ENCODE measurements around the gene APOB. TPM values are rescaled to one million over a fixed set of nuclear protein-coding genes. Genes with fewer than 3 reads are reported as not detected.

APOB gene
- total and polyA plus RNA-seq, 2 of the 13 experiments (the other 11 are each of a cell fraction or from before 2014, with no cell fraction given), result 1,569 to 2,515 TPM

- TF ChIP-seq KLF11 (CRISPR knock-in tag; IDR thresholded peaks at IDR 0.05) (no peak), ZNF547 (CRISPR knock-in tag; IDR thresholded peaks at IDR 0.05) (no peak), ZSCAN9 (CRISPR knock-in tag; IDR thresholded peaks at IDR 0.05; ENCODE audit: borderline replicate concordance) (no peak), HNRNPH1 (optimal IDR thresholded peaks at IDR 0.05; ENCODE audit: low read depth, low read length) (no peak), ZHX1 (CRISPR knock-in tag; IDR thresholded peaks at IDR 0.05; ENCODE audit: low read depth) (no peak), ZNF496 (CRISPR knock-in tag; IDR thresholded peaks at IDR 0.05; ENCODE audit: insufficient replicate concordance) (no peak), MAFK (conservative IDR thresholded peaks at IDR 0.05 in 1 of 2, IDR thresholded peaks at IDR 0.05 in 1 of 2; ENCODE audit: low read length in 2 of 2) (no peak), CBX1 (IDR thresholded peaks at IDR 0.05; ENCODE audit: low read depth) (peak; percentile 17), ZNF101 (CRISPR knock-in tag; IDR thresholded peaks at IDR 0.05; ENCODE audit: borderline replicate concordance, low read depth) (no peak)
- TF ChIP-seq, protein P1, sequence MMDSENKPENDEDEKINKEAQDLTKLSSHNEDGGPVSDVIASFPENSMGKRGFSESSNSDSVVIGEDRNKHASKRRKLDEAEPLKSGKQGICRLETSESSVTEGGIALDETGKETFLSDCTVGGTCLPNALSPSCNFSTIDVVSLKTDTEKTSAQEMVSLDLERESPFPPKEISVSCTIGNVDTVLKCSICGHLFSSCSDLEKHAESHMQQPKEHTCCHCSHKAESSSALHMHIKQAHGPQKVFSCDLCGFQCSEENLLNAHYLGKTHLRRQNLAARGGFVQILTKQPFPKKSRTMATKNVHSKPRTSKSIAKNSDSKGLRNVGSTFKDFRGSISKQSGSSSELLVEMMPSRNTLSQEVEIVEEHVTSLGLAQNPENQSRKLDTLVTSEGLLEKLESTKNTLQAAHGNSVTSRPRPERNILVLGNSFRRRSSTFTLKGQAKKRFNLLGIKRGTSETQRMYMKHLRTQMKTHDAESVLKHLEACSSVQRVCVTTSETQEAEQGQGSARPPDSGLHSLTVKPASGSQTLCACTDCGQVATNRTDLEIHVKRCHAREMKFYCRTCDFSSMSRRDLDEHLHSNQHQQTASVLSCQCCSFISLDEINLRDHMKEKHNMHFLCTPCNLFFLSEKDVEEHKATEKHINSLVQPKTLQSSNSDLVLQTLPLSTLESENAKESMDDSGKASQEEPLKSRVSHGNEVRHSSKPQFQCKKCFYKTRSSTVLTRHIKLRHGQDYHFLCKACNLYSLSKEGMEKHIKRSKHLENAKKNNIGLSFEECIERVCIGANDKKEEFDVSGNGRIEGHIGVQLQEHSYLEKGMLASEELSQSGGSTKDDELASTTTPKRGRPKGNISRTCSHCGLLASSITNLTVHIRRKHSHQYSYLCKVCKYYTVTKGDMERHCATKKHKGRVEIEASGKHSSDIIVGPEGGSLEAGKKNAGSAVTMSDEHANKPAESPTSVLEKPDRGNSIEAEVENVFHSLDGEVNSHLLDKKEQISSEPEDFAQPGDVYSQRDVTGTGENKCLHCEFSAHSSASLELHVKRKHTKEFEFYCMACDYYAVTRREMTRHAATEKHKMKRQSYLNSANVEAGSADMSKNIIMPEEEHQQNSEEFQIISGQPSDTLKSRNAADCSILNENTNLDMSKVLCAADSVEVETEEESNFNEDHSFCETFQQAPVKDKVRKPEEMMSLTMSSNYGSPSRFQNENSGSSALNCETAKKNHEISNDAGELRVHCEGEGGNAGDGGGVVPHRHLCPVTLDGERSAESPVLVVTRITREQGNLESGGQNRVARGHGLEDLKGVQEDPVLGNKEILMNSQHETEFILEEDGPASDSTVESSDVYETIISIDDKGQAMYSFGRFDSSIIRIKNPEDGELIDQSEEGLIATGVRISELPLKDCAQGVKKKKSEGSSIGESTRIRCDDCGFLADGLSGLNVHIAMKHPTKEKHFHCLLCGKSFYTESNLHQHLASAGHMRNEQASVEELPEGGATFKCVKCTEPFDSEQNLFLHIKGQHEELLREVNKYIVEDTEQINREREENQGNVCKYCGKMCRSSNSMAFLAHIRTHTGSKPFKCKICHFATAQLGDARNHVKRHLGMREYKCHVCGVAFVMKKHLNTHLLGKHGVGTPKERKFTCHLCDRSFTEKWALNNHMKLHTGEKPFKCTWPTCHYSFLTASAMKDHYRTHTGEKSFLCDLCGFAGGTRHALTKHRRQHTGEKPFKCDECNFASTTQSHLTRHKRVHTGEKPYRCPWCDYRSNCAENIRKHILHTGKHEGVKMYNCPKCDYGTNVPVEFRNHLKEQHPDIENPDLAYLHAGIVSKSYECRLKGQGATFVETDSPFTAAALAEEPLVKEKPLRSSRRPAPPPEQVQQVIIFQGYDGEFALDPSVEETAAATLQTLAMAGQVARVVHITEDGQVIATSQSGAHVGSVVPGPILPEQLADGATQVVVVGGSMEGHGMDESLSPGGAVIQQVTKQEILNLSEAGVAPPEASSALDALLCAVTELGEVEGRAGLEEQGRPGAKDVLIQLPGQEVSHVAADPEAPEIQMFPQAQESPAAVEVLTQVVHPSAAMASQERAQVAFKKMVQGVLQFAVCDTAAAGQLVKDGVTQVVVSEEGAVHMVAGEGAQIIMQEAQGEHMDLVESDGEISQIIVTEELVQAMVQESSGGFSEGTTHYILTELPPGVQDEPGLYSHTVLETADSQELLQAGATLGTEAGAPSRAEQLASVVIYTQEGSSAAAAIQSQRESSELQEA (CRISPR knock-in tag; IDR thresholded peaks at IDR 0.05; ENCODE audit: not compliant biosample characterization), result no peak
- TF ChIP-seq, protein P2, sequence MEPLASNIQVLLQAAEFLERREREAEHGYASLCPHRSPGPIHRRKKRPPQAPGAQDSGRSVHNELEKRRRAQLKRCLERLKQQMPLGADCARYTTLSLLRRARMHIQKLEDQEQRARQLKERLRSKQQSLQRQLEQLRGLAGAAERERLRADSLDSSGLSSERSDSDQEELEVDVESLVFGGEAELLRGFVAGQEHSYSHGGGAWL (CRISPR knock-in tag; IDR thresholded peaks at IDR 0.05), result no peak
- TF ChIP-seq, protein P3, sequence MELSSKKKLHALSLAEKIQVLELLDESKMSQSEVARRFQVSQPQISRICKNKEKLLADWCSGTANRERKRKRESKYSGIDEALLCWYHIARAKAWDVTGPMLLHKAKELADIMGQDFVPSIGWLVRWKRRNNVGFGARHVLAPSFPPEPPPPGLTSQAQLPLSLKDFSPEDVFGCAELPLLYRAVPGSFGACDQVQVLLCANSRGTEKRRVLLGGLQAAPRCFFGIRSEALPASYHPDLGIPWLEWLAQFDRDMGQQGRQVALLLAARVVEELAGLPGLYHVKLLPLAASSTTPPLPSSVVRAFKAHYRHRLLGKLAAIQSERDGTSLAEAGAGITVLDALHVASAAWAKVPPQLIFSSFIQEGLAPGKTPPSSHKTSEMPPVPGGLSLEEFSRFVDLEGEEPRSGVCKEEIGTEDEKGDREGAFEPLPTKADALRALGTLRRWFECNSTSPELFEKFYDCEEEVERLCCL (CRISPR knock-in tag; IDR thresholded peaks at IDR 0.05; ENCODE audit: borderline replicate concordance), result peak; percentile 29
- TF ChIP-seq, protein P4, sequence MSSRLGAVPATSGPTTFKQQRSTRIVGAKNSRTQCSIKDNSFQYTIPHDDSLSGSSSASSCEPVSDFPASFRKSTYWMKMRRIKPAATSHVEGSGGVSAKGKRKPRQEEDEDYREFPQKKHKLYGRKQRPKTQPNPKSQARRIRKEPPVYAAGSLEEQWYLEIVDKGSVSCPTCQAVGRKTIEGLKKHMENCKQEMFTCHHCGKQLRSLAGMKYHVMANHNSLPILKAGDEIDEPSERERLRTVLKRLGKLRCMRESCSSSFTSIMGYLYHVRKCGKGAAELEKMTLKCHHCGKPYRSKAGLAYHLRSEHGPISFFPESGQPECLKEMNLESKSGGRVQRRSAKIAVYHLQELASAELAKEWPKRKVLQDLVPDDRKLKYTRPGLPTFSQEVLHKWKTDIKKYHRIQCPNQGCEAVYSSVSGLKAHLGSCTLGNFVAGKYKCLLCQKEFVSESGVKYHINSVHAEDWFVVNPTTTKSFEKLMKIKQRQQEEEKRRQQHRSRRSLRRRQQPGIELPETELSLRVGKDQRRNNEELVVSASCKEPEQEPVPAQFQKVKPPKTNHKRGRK (CRISPR knock-in tag; IDR thresholded peaks at IDR 0.05), result no peak
These were observed 38.0 kb downstream of the APOB start (continued) for GRCh38 chr2:21005700-21006422.

Measured in HepG2 (cell line).